WERI-Rb-1 (cell line): ENCODE measurements around the gene MMP24OS.

ENCODE experiments used
- DNase-seq: peaks from one replicate; pipeline ENCODE4 v3.0.0-alpha.2; 2020
- H3K27ac ChIP-seq: fragments of 250-450 bp; sonication (Bioruptor Pico); 2 replicates; pipeline ENCODE4 v1.5.1; 2020; ENCODE audit warnings: mild to moderate bottlenecking, moderate library complexity
- H3K27me3 ChIP-seq: fragments of 250-450 bp; sonication (Bioruptor Pico); 2 replicates; pipeline ENCODE4 v1.5.1; 2021; ENCODE audit warnings: mild to moderate bottlenecking, low read depth, moderate library complexity; ENCODE audit not compliant: insufficient read depth, severe bottlenecking
- H3K36me3 ChIP-seq: fragments of 250-450 bp; sonication (Bioruptor Pico); 2 replicates; pipeline ENCODE4 v1.5.1; 2020; ENCODE audit warnings: mild to moderate bottlenecking, moderate library complexity
- H3K4me3 ChIP-seq: 2 replicates; pipeline ENCODE4 v1.5.1; 2011; ENCODE audit warnings: low read depth, mild to moderate bottlenecking, control low read depth, low read length
- H3K9me3 ChIP-seq: fragments of 250-450 bp; sonication (Bioruptor Pico); 2 replicates; pipeline ENCODE4 v1.5.1; 2021; ENCODE audit warnings: mild to moderate bottlenecking, moderate library complexity; ENCODE audit not compliant: severe bottlenecking
- CTCF ChIP-seq: IDR thresholded peaks from 2 replicates; pipeline ENCODE4 v1.5.1; 2011; ENCODE audit warnings: low read depth, mild to moderate bottlenecking, control low read depth, inconsistent platforms, low read length

The MMP24OS gene

GRCh38 chr20:35280523-35280922 lies 2.6 kb upstream of the MMP24OS start:
- no peak for DNase-seq
- Histone ChIP-seq H3K27ac (no peak overlapping the region), H3K36me3 (peaks cover 61% of the 10 kb centered on the region), H3K4me3 (no peak overlapping the region), H3K9me3 (no peaks in the 10 kb centered on the region), H3K27me3 (no peaks in the 10 kb centered on the region)
- no peak for TF ChIP-seq CTCF

GRCh38 chr20:35279533-35280174 lies 1.7 kb upstream of the MMP24OS start:
- Histone ChIP-seq H3K27ac (no peak overlapping the region), H3K4me3 (no peak overlapping the region), H3K36me3 (peaks cover 61% of the 10 kb centered on the region), H3K27me3 (no peaks in the 10 kb centered on the region), H3K9me3 (no peaks in the 10 kb centered on the region)
- DNase-seq = no peak
- TF ChIP-seq CTCF = no peak

- H3K4me3 ChIP-seq = no peak overlapping the region
- H3K27ac ChIP-seq = no peak overlapping the region; the same call in 1 of the 2 replicates
- no peaks in the 10 kb centered on the region for H3K27me3 ChIP-seq
- H3K9me3 ChIP-seq = no peaks in the 10 kb centered on the region
- H3K36me3 ChIP-seq = peaks cover 61% of the 10 kb centered on the region
- no peak for DNase-seq
- TF ChIP-seq CTCF = no peak
Measured at GRCh38 chr20:35279040-35279439, 1.1 kb upstream of the MMP24OS start.

- peaks cover 52% of the 10 kb centered on the region for H3K36me3 ChIP-seq
- DNase-seq = no peak
- H3K27me3 ChIP-seq = no peaks in the 10 kb centered on the region
- H3K9me3 ChIP-seq = no peaks in the 10 kb centered on the region
- no peak for TF ChIP-seq CTCF
- H3K27ac ChIP-seq = peak overlapping the region; percentile 73
- peak overlapping the region; percentile 65 for H3K4me3 ChIP-seq
Measured at GRCh38 chr20:35277127-35277526, 795 bp downstream of the MMP24OS start.

- H3K36me3 ChIP-seq = peaks cover 51% of the 10 kb centered on the region
Measured at GRCh38 chr20:35276408-35276807, 1.5 kb downstream of the MMP24OS start.

More at GRCh38 chr20:35276408-35276807, 1.5 kb downstream of the MMP24OS start:
- Histone ChIP-seq H3K9me3 (no peaks in the 10 kb centered on the region), H3K4me3 (no peak overlapping the region), H3K27me3 (no peaks in the 10 kb centered on the region), H3K27ac (no peak overlapping the region)
- no peak for DNase-seq
- TF ChIP-seq CTCF = no peak
